GM21526 (cell line): ENCODE results near the gene AUTS2.

Experiments used
- ATAC-seq: cut with Tn5 transposase; IDR thresholded peaks from one replicate; pipeline ENCODE4 v1.9.1; 2021; ENCODE audit warnings: moderate library complexity; ENCODE audit not compliant: unreplicated experiment, low FRiP score

The AUTS2 gene

DNA sequence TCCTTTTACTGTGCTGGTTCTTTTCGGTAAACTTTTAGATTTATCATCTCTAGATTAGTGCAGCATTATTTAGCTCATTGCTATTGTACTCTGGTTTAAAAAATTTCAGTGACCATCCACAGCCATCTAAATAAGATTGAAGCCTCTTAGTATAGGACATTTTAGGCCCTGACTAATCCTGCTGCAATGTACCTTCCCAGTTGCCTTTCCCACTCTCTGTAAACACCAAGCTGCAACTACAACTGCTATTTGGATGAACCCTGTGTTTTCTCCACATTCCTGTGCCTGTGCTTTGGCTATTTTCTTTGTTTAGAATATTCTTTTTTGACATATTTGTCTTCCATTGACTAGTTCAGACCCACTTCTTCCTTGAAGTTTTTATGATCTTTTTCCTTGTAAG is 314.6 kb downstream of the AUTS2 start:
- no peak for ATAC-seq

DNA sequence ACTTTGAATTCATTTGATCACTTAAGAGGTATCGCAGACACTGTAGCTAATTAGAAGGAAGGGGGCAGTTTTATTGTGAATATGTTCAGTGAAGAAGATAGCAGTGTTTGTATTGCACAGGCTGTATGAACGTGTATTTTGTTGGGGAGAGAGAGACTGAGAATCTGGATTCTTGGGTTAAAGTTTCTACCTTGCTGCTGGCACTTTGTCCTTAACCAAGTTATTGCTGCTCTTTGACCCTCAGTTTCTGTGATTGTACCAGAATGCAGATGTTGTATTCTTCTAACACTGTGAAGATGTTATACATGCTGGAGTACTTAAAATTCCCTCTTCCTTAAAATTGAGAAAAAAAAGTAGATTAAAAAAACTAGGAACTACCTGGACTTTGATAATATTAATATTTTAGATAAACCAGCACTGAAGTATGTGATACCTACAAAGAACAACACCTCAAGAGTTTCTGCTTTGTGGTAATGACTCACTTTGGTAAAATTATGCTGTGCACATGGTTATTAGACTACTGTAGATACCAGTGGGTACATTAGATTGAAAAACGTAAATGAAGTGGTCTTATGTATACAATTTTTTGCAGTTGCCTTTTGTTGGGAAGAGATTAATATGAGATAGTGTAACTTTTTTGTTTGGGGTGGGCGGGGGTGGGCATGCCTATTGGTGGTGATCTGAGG is 321.3 kb downstream of the AUTS2 start:
- no peak for ATAC-seq

DNA sequence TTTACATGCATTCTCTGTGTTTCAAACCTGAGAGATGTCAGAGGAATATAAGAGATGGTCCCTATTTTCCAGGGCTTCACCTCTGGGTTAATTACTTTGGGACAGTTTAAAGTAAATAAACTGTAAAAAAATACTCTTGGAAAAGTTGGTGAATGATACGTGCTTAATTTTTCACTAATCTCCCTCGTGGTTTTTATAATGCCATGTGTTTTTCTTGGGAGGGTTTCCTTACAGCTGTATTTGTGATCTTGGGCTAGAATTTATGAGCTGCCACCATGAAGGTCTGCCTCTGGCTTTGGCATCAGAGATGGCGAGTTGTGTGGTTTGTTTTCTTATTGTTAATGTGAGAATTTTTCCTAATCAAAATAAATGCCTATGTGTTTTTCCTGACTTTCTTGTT is 322.5 kb downstream of the AUTS2 start:
- no peak for ATAC-seq

DNA sequence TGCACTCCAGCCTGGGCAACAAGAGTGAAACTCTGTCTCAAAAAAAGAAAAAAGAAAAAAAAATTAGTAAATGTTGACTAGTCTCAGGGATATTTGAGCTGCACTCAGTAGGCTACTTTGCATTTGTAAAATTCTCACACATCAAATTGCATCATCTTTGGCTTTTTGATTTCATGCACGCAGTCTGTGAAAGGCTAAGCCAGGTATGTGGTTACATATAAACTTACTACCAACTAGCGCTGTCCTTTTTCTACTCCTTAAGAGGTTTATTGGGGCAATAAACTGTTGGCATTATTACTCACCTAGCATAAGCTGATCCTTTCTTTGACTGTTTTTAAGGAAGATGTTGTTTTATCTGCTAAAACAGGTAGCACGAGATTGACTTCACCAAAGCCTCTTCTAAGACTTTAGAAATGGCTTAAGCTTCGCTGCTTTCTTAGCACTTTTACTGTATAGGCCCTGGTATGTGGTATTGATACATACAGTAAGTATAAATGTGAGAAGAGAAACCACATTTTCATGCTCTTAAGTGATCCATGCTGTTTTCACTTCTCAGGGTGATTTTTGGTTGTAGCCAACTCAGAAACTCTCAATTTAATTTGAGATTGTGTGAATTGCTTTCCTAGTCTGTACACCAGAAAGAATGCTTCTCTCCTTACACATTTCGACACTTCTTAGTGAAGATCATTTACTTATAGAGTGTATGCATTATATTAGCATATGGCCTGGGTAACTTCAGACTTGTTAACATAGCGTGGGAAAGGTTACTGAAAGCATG is 323.9 kb downstream of the AUTS2 start:
- peak; percentile 89 for ATAC-seq

DNA sequence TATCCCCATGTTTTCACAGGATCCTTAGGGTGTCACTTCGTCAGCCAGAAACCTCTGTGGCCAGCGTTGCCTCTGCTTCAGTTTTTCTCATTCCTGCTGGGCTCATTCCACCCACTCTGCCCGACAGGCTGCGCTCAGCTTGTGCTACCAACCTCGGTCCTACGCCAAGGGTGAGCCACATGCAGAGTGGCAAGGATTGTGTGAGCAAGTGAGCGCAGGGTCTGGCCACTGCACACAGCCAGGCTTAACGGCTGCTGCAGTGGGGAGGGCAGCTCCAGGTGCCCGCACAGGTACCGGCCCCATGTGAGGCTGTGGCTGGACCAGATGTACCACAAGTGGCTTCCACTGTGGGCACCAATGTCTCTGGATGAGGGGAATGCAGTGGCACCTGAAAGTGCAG is 329.2 kb downstream of the AUTS2 start:
- ATAC-seq: no peak

DNA sequence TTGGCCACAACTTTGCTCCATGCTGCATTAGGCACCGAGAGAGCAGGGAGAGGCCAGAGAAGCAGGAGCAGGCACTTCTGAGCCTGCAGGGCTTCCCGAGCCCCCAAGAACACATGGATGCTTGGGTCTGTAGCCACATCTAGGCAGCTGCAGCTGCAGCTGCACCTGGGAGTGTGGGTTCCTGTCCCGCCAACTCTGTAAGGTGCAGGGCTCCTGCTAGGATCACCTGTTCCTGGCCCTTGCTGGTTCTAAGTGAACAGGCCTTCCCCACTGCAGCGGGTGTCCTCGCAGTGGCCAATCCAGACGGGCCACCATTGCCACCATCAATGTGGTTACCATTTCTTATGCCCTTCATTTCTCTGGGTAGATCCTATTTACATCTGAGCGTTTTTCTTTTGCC is 330.3 kb downstream of the AUTS2 start:
- ATAC-seq: no peak

DNA sequence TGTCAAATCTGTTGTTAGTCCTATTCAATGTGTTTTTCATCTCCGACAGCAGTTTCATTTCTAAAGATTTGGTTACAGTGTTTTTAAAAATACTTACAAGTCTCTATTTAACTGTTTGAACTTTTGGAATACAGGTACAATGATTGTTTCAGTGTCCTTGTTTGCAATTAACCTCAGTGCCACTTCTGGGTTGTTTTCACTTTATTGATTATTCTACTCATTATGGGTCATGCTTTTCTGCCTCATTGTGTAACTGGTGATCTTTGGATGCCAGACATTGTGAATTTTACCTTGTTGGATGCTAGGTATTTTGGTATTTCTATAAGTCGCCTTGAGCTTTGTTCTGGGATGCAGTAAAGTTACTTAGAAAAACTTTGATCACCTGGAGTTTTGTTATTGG is 331.3 kb downstream of the AUTS2 start:
- ATAC-seq: no peak

DNA sequence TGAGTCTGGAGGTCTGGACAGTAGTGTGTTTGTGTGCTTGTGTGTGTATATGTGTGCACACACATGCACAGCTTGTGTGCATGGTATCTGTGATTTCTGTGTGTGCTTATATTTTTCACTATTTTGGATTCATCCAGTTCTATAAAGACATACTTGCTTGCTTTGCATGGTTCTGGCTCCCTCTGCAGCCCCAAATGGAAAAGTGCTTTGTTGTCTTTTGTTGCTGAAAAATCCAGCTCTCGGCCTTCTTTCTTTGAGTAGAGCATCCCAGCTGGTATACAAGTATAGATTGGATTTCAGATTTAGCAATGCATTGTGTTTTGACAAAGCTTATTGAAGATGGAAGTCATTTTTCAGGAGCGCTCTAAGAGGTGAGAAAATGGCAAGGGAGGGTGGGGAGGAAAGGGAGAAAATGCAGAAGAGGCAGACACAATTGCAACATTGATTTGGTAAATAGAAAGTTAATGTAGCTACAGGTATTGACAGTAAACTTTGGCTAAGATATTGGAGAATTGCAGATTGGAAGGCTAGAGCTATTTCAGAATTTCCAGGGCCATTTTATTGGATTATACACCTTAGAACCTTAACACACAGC is 333.9 kb downstream of the AUTS2 start:
- no peak for ATAC-seq

DNA sequence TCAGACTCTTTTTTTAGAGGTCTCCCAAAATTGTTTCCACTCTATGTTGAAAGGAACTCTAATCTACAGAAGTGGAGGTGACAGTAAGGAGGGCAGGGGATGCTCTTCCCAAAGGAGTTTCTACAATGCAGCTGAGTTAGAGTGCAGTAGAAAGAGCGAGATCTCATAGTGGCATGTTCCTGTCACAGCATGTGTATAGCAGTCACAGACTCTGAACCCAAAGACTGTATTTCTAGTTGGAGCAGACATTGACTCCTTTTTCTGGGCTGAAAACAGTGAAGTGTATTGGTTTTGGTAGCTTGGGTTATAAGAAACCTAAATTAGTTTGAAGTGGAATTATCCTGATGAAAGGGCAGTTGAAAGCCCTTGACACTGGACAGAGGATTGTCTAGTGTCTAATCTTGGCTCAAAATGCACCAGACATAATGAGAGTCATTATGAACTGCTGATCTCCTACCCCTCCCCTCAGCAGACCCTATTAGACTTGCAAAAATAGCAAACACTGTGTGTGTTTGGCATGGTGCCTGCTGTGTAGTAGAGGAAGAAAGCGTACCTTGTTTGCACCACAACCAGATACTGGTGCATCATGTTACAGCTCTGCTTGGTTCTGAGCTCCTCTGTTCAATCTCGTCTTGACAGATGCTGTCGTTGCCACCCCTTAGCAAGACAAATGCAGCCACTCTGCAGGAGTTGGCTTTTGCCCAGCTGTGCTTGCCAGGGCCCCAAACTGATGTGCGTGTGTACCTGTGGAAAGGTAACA is 336.0 kb downstream of the AUTS2 start:
- no peak for ATAC-seq

DNA sequence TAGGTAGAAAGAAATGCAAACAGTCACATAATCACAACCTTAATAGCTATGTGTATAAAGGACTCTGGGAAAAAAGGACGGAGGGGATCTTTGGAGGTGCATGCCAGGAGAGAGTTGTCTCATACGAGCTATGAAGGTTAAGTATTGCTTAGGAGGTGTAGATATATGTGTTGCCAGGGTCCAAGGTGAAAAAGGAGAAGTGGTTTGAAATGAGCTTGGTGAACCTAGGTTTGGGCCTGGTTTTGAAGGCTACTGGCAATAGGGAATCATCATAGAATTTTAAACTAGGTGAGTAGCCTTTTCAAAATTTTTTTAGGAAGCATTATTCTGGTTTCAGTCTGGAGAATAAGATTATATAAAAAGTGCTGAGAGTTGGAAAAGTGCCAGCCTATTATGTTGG is 336.8 kb downstream of the AUTS2 start:
- no peak for ATAC-seq

DNA sequence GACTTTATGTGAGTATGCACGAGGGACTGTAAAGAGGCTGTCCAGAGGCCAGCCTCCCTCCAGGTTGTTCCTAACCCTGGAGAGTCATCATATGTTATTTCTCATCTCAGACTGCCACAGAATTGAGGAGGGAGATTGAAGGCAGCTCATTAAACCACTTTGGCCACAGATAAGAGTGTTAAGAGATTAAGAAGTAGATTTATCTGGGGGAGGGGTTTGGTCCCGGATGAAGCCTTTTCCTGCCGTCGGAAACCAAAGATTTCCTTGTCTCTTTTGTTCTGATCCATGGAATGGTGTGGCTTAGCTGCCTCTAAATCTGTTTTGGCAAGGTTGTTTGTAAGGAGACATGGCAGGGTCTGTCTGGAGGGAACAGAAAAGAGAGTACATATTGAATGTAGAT is 338.8 kb downstream of the AUTS2 start:
- ATAC-seq: no peak

DNA sequence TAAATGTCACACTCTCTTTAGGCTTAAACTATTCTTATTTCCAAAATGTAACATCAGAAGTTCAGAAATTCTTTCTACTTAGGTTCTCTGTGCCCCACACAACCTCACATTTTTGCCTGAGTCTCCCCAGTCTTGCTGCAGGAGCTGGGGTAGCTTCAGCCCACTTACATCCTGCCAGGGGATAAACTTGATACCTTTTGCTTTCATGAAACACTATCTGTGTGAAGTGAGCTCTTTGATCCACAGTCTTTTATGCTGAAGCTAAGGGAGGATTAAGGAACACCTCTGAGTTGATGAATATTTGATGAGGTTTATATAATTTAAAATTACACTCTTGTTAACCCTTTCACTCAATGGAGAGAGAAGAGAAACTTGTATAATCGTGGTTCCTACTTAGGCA is 341.0 kb downstream of the AUTS2 start:
- no peak for ATAC-seq

DNA sequence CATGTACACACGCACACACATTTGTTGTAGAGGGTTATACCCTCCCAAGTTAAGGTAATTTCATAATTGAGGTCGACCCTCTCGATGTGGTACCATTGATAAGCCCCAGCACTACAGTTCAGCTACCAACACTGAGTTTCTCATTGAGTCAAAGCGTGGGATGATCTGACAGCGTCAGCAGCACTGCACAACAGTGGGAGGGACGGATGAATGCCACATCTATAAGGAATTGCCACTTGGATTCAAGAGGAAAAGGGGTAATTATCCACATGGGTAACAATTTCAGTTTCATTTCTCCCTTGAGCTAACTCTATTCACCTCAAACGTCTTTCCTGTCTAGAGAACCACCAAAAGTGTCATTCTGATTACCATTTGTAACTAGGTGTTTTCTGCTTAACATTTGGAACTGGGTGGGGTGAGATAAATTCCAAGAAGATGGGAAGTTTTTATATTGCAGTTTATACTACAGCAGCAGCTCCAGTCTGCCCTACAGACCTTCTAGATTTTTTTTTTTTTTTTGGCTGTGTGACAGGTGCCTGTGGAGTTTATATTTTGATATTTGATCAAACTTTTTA is 342.9 kb downstream of the AUTS2 start:
- ATAC-seq: no peak

DNA sequence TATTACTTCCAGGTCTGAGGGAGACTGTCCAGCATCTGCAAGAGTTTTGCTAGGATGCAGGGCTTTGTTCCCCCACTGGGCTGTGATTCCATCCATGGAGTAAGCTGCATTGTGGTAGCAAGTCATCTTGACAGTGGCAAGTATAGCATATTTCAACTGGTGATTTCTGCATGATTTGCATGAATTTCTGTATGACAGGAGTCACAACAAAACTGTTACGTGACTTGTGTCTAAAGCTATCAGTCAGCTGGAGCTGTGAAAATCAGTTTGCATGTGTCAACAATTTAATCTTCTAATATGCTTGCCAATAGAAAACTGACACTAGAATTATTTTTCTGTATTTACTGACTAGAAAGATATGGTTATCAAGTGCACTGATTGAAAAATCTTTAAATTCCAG is 344.3 kb downstream of the AUTS2 start:
- no peak for ATAC-seq

DNA sequence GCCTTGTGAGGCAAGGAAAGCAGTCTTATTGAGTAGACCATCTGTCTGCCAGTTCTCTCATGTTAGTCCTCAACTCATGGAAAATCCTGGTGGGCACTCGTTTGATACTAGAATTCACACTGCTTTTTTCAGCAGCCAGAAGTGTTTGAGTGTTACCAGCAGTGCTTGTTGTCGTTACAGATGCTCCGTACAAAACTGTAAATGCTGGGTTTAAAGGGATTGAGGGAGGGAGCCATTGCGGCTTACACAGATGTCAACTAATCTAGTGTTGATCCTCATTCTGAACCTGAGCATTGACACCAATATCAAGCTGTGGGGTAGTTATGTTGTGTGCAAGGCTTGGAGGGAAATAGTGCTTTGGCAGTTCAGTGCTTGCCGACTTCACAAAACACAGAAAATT is 348.6 kb downstream of the AUTS2 start:
- no peak for ATAC-seq

DNA sequence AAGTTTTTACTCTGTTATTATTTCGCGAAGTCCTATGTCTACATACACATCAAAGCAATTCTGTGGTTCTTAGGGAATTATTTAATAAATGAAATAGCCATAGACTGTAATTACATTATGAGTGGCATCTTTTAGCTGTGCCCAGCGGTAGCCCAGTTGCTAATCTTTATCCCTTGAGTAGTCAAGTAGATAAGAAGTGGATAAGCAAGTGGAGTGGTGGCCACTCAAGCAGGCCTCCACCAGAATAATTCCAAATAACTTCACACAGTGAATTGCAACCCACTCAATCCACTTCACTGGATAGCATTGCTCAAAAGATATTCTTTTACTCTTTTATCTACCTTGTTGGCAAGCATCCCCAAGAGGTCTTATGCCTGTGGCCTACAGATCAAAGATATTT is 349.7 kb downstream of the AUTS2 start:
- ATAC-seq: no peak

DNA sequence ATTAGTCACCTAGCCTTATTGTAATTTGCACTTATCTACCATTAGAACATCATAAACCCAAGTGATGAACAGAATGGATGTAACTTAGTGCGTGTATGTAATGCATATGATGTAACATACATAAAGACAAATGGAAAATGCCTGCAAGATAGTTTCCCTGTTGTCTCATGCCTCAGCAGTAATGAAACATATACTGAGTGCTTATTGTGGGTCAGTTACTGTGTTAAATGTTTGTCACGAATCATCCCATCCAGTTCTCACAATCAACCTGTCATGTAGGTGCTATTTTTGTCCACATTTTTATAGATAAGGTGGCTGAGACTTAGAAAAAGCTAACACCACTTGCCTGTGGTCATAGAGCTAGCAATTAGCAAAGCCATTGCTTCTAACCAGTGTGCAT is 350.8 kb downstream of the AUTS2 start:
- ATAC-seq: no peak

DNA sequence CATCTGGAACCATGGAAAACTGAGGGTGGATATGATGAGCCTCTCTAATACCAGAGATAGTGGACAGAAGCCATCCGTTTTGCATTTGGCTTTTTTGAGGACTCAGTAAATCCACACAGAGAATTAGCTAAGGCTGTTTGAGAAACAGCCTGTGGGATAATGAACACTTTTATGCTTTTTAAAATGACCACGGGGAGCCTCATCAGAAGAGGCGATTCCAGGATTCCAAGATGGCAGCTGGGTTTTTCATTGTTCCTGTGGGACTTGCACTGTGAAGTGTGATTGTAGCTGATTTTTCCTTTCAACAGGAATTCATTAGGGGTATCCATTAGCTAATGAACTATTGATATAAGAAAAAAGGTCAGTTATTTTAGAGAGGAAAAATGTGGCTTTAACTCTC is 353.2 kb downstream of the AUTS2 start:
- ATAC-seq: no peak

DNA sequence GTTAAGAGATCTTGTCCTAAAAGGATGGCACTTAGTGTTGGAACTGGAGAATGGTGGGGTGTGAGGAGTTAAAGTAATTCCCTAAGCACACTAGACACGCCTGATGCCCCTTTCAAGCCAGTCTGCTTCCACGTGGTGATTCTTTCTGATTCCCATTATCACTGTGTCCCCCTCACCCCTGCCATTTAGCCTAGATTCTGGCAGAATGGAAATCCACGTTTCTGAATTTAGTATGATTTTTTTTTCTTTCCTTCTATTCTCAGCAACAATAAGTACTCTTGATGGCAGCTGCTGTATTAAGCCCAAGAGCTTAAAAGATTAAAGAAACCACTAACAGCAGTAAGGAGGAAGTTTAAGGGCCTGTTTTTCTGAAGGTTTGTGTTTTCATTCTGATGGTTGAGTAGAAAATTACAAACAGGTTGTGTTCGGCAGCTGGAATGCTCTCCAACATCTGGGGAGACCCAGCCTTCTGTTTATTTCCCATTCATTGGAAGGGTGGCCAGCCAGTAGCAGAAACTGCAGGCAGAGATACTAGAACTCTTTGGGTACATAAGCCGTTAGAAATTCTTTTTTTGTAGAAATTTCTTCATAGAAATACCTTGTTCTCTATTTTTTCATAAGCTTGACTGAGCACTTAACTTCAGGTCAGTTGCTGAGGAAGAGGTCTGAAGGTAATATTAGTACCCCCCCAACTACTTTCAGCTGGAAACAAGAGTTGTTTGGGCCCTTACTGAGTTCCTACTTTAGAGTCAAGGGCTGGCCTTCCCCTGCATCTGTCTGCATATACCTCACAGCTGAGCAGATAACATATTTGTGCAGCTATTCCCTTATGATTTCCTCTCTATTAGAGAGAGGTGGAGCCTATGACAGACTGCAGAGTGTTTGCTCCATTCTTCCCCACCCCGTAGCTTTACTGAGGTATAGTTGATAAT is 355.1 kb downstream of the AUTS2 start:
- ATAC-seq: no peak

DNA sequence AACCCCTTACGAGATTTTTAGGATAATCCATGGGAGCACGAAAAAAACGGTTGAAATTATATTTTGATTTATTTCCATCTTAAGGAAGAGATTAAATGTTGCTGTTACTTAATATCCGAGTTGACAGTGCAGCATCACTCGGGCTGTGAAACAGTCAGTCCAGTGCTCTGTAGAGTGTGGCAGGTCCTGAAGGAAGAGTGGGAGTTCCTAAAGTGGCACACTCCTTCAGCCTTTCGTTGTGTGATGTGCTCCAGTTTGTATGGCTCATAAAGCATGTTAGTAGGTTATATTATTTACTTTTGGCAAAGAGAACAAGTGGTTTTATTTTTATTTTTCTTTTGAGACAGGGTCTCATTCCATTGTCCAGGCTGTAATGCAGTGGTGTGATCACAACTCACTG is 358.3 kb downstream of the AUTS2 start:
- no peak for ATAC-seq
